Measurements from ENCODE around the gene PRMT7.

GRCh38 chr16:68399456-68399855 lies 88.6 kb downstream of the PRMT7 start:
- TF ChIP-seq, protein P1, sequence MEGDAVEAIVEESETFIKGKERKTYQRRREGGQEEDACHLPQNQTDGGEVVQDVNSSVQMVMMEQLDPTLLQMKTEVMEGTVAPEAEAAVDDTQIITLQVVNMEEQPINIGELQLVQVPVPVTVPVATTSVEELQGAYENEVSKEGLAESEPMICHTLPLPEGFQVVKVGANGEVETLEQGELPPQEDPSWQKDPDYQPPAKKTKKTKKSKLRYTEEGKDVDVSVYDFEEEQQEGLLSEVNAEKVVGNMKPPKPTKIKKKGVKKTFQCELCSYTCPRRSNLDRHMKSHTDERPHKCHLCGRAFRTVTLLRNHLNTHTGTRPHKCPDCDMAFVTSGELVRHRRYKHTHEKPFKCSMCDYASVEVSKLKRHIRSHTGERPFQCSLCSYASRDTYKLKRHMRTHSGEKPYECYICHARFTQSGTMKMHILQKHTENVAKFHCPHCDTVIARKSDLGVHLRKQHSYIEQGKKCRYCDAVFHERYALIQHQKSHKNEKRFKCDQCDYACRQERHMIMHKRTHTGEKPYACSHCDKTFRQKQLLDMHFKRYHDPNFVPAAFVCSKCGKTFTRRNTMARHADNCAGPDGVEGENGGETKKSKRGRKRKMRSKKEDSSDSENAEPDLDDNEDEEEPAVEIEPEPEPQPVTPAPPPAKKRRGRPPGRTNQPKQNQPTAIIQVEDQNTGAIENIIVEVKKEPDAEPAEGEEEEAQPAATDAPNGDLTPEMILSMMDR (IDR thresholded peaks at IDR 0.05; ENCODE audit: borderline replicate concordance, extremely low read depth, low read length, poor library complexity, severe bottlenecking): no peak
- TF ChIP-seq EZH2 (IDR thresholded peaks at IDR 0.05; ENCODE audit: borderline replicate concordance, low read depth, low read length, severe bottlenecking): no peak

Data from DND-41 (cell line).